GM19099 (cell line): ENCODE data around the gene BMX.

Source experiments
- POLR2A ChIP-seq: IDR thresholded peaks from 3 replicates; pipeline ENCODE4 v1.6.1; 2011; ENCODE audit warnings: low read depth; ENCODE audit not compliant: insufficient read length; ENCODE audit errors: extremely low read depth

Gene BMX

GRCh38 chrX:15579778-15580747, 79.5 kb downstream of the BMX start:
- no peak for TF ChIP-seq POLR2A

GRCh38 chrX:15594371-15594770, 93.8 kb downstream of the BMX start:
- no peak for TF ChIP-seq POLR2A

- no peak for TF ChIP-seq POLR2A
Observed at GRCh38 chrX:15598026-15598425, 97.4 kb downstream of the BMX start.

GRCh38 chrX:15599461-15599860, 98.9 kb downstream of the BMX start:
- no peak for TF ChIP-seq POLR2A

GRCh38 chrX:15600049-15600448, 99.4 kb downstream of the BMX start:
- no peak for TF ChIP-seq POLR2A

- TF ChIP-seq POLR2A, result no peak
Observed at GRCh38 chrX:15600745-15601144, 100.1 kb downstream of the BMX start, which contains the start of gene ACE2. Gene ACE2, minus strand, starts transcription at chrX:15600960. Its CDS starts 49 bp downstream, at chrX:15600911.

GRCh38 chrX:15601932-15602331, 101.3 kb downstream of the BMX start:
- TF ChIP-seq POLR2A, result no peak

- TF ChIP-seq POLR2A, result no peak
Observed at GRCh38 chrX:15602761-15603160, 102.2 kb downstream of the BMX start.

- no peak for TF ChIP-seq POLR2A
Observed at GRCh38 chrX:15605226-15605625, 104.6 kb downstream of the BMX start.
